Measurements from ENCODE around the gene CLSTN3.

DNA sequence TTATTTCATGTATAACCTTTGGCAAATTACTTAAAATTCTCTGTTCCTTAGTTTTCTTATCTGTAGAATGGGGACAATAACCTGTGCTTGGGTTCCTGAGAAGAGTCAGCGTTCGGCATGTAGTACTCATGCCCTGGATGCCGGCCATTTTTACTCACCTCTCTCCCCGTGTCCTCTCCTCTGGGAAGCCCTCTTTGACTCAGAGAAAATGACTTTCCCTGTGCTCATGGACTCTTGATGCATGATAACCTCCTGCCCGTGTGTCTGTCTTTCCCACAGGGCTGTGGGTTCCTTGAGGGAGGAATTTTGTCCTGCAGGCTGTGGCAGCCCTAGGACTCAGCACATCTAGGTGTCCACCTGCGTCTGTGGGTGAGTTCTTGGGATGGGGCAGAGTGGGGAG lies 15.3 kb upstream of the CLSTN3 start:
- TF ChIP-seq ZNF121 (CRISPR knock-in tag; IDR thresholded peaks at IDR 0.05), result no peak
- TF ChIP-seq SP2 (CRISPR knock-in tag; IDR thresholded peaks at IDR 0.05), result no peak
- TF ChIP-seq, protein P1, sequence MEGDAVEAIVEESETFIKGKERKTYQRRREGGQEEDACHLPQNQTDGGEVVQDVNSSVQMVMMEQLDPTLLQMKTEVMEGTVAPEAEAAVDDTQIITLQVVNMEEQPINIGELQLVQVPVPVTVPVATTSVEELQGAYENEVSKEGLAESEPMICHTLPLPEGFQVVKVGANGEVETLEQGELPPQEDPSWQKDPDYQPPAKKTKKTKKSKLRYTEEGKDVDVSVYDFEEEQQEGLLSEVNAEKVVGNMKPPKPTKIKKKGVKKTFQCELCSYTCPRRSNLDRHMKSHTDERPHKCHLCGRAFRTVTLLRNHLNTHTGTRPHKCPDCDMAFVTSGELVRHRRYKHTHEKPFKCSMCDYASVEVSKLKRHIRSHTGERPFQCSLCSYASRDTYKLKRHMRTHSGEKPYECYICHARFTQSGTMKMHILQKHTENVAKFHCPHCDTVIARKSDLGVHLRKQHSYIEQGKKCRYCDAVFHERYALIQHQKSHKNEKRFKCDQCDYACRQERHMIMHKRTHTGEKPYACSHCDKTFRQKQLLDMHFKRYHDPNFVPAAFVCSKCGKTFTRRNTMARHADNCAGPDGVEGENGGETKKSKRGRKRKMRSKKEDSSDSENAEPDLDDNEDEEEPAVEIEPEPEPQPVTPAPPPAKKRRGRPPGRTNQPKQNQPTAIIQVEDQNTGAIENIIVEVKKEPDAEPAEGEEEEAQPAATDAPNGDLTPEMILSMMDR (CRISPR knock-in tag; IDR thresholded peaks at IDR 0.05), result no peak
- no peak for TF ChIP-seq HOXA9 (CRISPR knock-in tag; IDR thresholded peaks at IDR 0.05; ENCODE audit: borderline replicate concordance)
- TF ChIP-seq, protein P2, sequence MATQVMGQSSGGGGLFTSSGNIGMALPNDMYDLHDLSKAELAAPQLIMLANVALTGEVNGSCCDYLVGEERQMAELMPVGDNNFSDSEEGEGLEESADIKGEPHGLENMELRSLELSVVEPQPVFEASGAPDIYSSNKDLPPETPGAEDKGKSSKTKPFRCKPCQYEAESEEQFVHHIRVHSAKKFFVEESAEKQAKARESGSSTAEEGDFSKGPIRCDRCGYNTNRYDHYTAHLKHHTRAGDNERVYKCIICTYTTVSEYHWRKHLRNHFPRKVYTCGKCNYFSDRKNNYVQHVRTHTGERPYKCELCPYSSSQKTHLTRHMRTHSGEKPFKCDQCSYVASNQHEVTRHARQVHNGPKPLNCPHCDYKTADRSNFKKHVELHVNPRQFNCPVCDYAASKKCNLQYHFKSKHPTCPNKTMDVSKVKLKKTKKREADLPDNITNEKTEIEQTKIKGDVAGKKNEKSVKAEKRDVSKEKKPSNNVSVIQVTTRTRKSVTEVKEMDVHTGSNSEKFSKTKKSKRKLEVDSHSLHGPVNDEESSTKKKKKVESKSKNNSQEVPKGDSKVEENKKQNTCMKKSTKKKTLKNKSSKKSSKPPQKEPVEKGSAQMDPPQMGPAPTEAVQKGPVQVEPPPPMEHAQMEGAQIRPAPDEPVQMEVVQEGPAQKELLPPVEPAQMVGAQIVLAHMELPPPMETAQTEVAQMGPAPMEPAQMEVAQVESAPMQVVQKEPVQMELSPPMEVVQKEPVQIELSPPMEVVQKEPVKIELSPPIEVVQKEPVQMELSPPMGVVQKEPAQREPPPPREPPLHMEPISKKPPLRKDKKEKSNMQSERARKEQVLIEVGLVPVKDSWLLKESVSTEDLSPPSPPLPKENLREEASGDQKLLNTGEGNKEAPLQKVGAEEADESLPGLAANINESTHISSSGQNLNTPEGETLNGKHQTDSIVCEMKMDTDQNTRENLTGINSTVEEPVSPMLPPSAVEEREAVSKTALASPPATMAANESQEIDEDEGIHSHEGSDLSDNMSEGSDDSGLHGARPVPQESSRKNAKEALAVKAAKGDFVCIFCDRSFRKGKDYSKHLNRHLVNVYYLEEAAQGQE (IDR thresholded peaks at IDR 0.05; ENCODE audit: borderline replicate concordance in 1 of 2, low read depth in 1 of 2, low read length in 2 of 2), result no peak
- no peak for TF ChIP-seq YY1 (IDR thresholded peaks at IDR 0.05; ENCODE audit: insufficient read depth, insufficient replicate concordance, low read depth, low read length)
- TF ChIP-seq, protein P3, sequence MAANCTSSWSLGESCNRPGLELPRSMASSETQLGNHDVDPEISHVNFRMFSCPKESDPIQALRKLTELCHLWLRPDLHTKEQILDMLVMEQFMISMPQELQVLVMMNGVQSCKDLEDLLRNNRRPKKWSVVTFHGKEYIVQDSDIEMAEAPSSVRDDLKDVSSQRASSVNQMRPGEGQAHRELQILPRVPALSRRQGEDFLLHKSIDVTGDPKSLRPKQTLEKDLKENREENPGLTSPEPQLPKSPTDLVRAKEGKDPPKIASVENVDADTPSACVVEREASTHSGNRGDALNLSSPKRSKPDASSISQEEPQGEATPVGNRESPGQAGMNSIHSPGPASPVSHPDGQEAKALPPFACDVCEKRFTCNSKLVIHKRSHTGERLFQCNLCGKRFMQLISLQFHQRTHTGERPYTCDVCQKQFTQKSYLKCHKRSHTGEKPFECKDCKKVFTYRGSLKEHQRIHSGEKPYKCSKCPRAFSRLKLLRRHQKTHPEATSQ (CRISPR knock-in tag; IDR thresholded peaks at IDR 0.05; ENCODE audit: borderline replicate concordance), result no peak
- no peak for TF ChIP-seq SNRNP70 (IDR thresholded peaks at IDR 0.05; ENCODE audit: low read depth, low read length)
- TF ChIP-seq ETV6 (CRISPR knock-in tag; conservative IDR thresholded peaks at IDR 0.05), result no peak
- no peak for TF ChIP-seq CENPX (CRISPR knock-in tag; IDR thresholded peaks at IDR 0.05)
- TF ChIP-seq, protein P4, sequence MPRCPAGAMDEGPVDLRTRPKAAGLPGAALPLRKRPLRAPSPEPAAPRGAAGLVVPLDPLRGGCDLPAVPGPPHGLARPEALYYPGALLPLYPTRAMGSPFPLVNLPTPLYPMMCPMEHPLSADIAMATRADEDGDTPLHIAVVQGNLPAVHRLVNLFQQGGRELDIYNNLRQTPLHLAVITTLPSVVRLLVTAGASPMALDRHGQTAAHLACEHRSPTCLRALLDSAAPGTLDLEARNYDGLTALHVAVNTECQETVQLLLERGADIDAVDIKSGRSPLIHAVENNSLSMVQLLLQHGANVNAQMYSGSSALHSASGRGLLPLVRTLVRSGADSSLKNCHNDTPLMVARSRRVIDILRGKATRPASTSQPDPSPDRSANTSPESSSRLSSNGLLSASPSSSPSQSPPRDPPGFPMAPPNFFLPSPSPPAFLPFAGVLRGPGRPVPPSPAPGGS (CRISPR knock-in tag; IDR thresholded peaks at IDR 0.05), result no peak
- no peak for TF ChIP-seq FOXM1 (CRISPR knock-in tag; IDR thresholded peaks at IDR 0.05)
- no peak for TF ChIP-seq RARA (CRISPR knock-in tag; IDR thresholded peaks at IDR 0.05)

Data from HepG2 (cell line).